Stimulated activated CD4-positive, alpha-beta T cell treated with anti-CD3 and anti-CD28 coated beads, Interleukin-12 subunit alpha, Interleukin-12 subunit beta, amount 100 ng/mL, for 4 hours (primary cell): Measurements from ENCODE around the gene KIAA0319L.
"Not testable (repeated sequence)": the region's sequence is repeated elsewhere in the genome, so short reads cannot be mapped to it uniquely, and the experiment has no call there.

Source experiments
- DNase-seq: peaks from one replicate; pipeline ENCODE4 v3.0.0-alpha.2; 2020

The KIAA0319L gene

DNA sequence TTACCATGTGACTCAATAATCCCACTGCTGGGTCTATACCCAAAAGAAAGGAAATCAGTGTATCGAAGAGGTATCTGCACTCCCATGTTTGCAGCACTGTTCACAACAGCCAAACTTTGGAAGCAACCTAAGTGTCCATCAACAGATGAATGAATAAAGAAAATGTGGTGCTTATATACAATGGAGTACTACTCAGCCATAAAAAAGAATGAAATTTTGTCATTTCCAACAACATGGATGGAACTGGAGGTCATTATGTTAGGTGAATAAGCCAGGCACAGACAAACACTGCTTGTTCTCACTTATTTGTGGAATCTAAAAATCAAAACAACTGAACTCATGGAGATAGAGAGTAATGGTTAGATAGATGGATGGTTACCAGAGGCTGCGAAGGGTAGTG, 79.3 kb downstream of the KIAA0319L start:
- no peak for DNase-seq

DNA sequence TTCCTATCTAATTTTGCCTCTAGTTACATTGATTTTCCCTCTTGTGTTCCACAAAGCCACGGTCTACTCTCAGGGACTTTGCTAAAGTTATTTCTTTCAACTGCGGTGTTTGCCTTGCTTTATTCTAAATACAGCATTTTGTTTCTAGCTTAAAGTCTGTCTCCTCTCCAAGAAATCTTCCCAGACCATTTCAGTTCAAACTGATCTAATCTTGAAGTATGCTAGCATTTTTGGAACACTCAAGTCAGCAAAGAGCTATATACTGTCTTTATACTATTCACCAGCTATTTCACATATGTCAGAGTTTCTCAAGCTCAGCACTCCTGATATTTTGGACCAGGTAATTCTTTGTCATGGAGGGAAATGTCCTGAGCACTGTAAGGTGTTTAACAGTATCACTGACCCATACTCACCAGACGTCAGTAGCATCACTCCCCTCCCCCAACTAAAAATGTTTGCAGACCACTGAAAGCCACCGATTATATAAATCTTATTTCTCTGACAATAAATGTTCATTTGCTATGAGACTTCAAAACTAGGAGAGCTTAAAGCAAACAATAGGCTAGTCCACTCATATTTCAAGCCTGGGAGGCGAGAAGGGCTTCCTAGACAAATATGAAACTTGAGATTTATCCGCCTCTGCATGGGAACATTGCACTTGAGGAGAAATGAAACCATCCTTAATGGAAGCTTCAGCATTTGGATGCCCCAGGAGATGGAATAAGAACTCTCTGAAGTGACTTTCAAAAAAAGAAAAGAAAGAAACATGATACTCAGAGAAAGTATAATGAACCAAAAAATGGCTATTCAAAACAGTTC, 81.1 kb downstream of the KIAA0319L start:
- no peak for DNase-seq

DNA sequence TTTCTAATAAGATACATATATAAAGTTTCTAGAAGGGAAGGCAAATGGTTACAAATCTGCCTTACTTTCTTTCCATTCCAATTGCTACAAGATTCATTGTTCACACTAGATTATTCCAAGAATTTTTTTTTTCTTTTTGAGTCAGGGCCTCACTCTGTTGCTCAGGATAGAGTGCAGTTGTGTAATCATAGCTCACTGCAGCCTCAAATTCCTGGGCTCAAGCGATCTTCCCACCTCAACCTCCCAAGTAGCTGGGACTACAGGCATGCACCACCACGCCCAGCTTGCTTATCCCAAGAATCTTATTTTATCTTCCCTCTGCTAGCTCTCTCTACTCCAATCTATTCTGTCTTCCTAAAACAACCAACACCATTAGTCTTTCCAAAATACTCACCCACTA, 81.8 kb downstream of the KIAA0319L start:
- no peak for DNase-seq

DNA sequence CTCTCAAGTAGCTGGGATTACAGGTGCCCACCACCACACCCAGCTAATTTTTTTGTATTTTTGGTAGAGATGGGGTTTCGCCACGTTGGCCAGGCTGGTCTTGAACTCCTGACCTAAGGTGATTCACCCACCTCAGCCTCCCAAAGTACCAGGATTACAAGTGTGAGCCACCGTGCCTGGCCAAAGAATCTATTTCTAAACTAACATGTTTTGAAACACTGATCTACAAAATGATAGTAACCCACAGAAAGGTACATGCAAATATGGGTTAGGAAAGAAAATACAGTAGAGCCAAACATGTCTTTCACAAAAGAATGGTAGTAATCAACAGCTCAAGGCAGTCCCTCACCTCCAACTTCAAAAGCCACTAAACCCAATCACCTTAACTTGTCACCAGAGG, 84.0 kb downstream of the KIAA0319L start:
- DNase-seq, result not testable (repeated sequence)

DNA sequence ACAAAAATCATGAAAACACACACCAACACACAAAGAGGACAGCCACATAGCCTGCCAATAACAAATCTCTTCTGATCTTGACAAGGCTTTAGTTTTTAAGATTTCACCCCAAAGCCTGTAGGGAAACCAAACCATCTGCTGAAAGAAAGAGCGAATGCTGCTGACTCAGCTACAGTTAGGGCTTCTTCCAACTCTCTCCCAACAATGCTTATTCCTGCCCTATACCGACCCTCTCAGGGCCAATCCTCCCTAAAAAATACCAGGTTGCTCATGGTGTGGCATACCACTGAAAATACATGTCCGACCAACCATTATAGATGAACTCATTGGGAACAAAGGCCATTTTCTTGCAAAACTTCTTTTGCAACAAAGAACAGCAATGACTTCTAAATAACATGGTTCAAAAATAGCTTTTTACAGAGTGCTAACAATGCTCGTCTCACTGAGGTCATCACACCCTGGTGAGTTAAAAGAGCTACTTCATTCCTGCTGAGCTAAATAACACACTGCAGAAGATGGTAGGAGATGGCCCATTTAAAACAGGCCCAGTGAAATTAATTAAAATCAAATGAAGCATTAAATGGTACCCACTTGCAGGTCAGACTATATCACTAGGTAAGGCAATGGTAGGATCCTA, 86.1 kb downstream of the KIAA0319L start:
- no peak for DNase-seq

DNA sequence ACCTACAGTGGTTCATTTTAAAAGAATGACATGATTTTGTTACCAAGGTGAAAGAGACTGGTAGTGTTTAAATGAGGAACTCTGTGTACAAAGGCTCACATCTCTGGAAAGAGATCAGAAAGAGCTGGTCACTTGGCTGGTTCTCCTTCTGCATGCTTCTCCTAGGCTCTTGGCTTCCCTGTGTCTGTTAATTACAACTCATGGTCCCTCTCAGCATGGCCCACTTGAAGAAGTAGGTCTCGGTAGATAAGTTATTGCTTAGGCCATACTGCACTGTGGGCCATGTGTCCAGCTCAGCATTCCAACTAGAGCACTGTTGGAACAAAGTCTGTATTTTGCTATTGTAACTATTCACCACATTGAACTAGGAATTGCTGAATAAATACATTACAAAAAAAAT, 91.1 kb downstream of the KIAA0319L start:
- no peak for DNase-seq

DNA sequence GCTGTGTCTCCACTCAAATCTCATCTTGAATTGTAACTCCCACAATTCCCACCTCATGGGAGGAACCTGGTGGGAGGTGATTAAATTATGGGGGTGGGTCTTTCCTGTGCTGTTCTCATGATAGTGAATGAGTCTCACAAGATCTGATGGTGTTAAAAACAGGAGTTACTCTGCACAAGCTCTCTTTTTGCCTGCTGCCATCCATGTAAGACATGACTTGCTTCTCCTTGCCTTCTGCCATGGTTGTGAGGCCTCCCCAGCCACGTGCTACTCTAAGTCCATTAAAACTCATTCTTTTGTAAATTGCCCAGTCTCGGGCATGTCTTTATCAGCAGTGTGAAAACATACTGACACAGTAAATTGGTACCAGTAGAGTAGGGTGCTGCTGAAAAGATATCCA, 93.5 kb downstream of the KIAA0319L start:
- DNase-seq, result not testable (repeated sequence)

DNA sequence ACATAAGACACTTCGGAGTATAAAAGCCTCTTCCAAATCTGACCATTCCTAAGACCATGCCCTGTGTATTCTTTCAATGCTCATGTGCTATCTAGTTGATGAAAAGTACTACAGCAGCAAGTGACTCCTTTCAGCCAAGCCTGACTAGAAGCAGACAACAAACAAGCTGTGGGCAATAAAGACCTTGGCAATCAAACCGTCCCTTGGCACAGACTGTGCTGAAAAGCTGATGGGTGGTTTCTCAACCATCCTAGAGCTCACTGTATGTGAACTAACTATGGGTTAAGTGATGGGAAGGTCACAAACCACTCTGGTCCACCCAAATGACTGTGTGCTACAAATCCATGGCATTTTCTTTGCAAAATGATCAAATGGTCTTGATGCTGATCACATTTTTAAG, 94.0 kb downstream of the KIAA0319L start:
- DNase-seq, result no peak

DNA sequence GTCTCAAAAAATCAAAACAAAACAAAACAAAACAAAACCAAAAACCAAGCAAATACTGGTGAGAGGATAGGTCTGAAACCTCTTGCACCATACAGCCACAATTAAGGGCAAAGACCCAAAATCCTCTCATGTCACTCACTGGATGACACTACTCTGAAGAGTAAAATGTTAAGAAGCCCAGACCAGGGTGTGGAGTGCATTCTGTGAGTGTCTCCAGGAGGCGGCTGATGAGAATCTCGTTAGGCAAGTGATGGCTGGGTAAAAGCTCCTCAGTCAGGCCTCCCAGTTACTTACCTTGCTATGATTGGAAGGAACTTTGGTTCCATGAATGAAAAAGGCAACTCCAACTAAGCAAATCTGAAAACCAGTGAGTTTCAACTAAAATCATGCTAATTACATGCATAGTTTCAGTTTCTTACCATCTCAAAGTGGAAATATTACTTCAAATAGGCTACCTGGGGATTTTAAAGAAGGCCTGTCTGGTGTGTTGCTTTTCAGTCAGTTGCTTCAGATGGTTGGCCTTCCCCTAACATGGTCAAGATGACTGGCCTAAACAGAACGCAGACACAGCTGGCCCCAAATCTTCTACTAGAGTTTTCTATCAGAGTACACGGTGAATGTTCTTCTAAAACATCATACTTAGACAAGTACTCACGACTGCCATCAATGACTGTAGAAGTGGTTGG, 95.1 kb downstream of the KIAA0319L start:
- DNase-seq, result no peak

DNA sequence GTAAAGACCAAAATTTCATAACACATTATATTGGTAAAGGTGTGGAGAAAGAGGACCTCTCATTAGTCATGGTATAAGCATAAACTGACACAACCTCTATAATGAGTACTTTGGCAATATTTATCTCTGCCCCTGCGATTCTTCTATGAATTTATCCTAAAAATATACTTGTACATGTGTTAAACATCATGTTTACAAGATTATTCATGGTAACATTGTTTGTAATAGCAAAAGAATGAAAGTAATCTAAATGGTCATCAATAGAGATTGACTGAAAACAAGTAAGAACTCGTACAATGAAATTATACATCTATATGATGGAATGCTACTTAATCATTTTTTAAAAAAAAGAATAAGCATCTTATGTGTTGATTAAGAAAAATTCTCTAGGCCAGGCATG, 96.4 kb downstream of the KIAA0319L start:
- no peak for DNase-seq

DNA sequence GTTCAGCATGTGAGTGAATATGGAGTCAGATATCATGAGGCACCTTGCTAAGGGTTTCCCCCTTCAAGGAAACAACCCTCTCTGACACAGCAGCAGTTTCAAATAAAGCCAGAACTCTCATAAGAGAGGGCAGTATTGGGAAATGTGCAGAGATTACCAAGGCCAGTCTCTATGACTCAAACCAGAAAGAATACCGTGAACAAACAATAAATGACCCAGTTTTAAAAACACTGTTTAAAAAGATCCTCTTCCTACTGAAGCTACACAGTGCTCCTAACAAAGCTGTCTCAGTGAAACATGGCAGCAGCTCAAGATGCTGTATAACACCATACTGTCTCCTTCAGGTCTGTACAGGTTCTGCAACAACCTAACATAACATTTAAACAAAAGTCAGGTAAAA, 102.6 kb downstream of the KIAA0319L start:
- DNase-seq, result no peak

DNA sequence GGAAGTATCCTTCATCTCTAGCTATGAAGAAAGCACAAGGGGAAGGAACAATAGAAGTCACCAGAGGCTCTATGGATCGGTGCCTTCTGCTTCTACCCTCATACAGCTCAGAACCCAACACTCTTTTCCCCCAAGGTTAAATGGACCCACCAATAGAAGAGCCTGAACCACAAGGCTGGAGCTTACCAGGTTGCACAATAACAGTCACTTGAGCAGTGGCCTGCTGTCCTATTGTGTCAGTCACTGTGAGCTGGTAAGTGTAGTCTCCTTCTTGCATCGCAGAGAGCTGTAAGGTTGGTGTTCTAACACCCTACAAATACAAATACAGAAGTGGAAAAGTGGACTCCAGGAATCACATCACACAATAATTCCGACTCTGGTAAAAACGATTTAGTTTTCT, 103.0 kb downstream of the KIAA0319L start:
- DNase-seq, result no peak

DNA sequence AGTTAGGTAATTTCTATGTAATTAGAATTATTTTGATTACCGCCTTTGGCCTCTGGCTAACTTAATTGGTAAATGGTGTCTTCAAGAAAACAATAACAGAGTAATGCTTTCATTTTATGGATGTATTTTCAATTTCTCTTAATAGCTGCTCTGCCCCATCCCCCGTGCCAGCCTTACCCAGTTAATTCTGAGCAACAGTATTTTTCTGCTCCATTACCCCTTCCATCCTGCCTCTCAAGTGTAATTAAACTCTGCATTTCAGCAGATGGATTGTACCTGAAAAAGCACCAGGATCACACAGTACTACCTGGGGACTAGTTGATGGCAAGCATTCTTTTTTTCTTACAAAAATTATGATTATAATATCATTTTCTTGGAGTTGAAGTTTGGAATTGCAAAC, 104.2 kb downstream of the KIAA0319L start:
- no peak for DNase-seq

DNA sequence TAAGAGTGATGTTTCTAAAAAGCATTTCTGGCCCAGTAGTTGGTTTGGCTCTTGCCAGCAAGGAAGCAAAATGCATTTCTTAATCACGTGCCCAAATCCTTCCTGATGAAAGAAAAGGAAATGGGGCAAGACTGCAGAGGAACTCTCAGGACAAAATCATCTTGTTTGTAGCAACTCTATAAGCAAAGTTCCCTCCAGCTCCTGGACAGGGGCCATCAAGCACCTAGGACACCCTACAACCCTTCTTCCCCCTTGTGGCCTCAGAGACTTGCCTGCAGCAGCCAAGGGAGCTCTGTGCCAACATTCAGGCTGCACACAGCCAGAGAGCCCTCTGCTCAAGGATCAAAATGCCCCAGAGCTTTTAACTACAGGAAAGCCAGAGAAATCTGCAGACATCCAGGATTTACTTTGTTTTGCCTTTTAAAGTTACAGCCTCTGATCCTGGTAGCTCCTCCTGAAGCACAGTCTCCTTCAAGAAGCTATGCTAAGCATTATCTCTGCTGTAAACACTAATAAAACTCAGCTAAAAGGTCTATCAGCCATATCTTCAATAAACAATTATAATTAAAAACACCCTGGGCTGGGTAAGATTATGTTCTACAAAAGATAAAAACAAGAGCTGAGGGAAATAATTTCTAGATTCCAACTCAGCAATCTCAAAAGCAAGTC, 105.0 kb downstream of the KIAA0319L start:
- DNase-seq, result no peak

DNA sequence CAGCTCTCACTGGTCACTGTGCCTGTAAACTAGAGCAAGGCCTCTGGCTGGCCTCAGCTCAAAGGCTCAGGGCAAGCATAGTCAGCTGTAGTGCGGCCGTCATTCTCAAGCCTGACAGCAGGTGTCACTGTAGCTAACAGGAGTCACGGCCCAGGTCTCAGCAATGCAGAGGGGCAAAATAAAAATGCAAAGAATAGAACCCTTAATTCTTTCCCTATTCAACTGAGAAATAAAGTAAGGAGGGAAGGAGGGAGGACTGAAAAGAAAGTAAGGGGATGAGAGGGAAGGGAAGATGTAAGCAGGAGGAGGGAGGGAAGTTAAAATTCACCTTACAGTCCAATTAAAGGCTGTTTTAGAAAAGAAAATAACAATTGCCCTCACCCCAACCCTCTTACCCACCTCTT, 106.1 kb downstream of the KIAA0319L start:
- peak; percentile 77 for DNase-seq

DNA sequence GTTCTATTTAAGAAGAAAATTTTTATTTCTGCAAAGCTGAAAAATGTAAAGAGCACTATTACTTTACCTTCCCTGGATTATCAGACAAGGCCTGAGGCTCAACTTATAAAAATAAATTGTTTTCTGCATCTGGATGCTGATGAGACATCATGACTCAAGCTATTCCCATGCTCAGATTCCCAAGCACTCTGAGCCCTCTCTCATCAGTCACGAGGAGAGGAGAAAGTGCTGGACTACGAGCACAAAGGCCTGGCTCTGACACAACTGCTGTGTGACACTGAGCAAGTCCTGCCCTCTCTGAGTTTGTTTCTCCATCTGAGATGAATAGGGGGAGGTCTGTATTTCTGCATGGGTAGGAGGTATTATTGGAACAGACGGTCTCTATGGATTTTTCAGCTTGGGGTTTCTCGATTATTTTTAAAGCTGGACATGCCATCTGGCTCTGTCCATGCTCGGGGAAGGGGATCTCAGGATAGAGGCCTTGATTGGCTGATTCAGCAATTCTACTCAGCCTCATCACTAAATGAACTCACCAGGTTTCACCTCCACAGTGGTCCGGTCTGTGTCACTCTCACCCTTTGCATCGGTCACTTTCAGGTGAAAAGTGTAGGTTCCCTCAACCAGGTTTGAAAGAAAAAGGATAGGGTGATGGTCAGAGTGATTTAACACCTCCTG, 107.7 kb downstream of the KIAA0319L start:
- DNase-seq, result no peak

DNA sequence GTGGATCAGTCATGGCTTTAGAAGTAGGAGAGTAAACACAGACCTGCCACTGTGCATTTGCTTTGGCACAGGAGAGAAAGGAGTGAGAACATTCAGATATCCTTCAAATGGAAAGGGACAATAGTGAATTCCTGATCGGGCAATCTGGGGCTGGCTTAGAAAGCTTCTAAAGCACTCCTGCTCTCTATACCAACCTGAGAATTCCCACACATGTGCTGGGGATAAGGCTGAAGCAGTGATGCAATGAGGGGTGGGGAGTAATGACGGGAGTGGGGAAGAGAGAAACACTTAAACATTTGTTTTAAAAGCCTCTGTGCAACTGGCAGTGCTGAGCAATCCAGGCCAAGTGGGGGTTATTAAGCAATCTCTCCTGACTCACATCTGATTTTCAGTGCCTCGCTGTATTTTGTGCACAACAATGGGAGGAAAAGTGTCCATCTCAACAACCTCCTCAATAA, 108.8 kb downstream of the KIAA0319L start:
- no peak for DNase-seq

DNA sequence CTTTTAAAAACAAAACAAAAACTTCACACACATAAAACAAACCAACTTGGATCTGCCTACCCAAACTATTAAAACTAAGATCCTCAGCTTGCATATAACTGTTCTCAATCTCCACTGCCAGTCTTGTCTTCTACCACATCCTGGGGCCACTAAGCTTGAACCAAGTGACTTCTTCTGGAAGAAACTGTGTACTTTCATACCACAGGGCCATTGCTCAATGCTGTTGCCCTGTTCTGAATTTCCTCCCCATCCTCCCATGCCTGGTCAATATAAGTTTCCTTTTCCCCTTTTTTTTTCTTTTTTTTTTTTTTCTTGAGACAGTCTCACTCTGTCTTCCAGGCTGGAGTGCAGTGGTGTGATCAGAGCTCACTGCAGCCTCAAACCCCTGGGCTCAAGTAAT, 109.9 kb downstream of the KIAA0319L start:
- no peak for DNase-seq

DNA sequence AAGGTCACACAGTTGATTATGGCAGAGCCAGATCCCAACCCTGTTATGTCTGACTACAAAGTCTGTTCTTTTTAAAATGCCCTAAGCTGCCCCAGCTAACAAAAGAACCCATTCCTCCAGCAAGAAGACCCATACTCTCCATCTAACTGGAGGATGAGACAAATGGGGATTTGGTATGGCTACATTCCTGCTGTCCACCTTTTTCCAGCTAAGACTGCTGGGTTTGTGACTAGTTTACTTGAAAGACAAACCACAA, 112.8 kb downstream of the KIAA0319L start:
- no peak for DNase-seq

DNA sequence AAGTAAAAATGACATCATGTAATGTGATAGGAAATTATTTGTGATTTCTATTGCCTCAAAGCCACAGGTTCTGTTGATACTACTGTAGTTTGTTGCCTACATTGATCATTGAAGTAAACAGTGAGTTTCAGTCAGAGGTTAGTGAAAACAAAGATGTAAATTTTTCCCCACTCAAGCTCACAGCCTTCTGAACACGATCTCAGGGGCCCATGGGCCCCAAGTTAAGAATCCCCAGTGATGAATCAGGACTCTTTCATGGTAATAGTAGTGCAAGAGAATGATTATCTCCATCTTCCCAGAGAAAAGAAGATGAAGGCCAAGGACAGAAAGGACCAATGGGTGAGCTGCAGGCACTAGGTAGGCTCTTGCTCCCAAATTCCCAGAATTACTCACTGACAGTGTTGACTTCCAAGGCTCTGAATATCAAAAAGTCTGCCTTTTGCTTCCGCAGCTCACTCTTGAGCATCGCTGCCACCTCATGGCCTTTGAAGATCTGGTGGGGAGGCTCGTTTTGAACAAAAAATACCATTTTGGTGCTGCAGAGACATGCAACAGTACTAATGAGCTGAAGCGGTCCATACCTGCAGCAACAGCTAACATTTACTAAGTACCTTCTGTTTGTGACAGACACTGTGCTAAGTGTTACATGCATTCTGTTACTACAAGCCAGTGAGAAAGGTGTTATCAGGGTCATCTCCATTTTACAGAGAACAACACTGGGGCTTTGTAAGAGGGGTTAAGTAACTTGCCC, 113.3 kb downstream of the KIAA0319L start:
- no peak for DNase-seq

DNA sequence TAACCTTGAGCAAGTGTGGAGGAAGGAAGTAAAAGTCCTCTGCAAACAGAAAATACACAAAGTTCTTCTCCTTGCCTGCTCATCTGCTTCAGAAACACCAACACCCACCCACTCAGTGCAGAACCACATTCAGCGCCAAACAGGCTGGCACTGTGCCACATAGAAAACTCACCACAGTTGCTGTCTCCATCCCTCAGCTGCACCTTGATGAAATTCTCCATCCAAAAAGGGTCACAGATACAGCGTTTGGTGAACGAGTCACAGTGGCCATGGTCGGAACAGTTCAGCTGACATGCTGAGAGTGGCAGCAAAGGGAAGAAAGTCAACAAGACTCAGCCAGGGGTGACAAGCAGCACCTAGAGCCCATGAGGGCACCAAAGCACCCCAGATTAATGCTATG, 114.5 kb downstream of the KIAA0319L start:
- DNase-seq, result peak; percentile 13

DNA sequence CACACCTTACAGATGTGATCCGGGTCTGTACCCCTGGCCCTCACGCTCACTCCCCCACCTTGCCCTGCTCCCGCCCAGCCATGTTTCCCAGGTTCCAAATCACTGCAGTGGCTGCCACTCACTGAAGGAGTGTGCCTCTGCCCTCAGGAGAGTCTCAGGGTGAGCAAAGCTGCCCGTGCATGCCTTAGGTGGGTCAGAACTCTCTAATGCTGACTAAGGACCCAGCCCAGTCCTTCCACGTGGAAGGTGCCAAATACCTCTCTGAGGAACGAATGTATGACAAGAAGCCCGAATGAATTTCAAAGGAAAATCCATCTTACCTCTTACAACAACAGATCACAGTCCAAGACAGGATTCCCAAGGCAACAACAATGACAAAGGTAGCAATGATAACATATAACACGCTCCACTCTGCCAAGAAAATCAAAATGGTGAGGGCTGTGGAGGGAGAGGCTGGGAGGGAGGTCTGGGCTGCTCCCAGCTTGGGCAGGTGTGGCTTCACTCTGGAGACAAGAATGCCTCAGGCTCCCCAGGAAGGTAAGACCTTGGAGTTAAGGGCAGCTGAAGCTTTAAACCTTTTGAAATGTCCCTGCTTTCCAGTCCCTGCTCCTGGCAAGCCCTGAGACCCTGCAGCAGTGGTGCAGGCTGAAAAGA, 115.2 kb downstream of the KIAA0319L start:
- no peak for DNase-seq
